C4-2B (cell line): Measurements from ENCODE around the gene ALDH18A1.
A peak's percentile ranks its signal among the peaks of the same experiment; 100 is the strongest.

Experiments
- H3K27ac ChIP-seq: fragments of 450-650 bp; 2 replicates; pipeline ENCODE4 v1.5.1; 2017
- ZFX ChIP-seq: fragments of 450-650 bp; IDR thresholded peaks from 2 replicates; pipeline ENCODE4 v1.6.1; 2017
- TF ChIP-seq, protein P1 (sequence below): fragments of 450-650 bp; conservative IDR thresholded peaks from 2 replicates; pipeline ENCODE4 v1.5.1; 2017; ENCODE audit warnings: mild to moderate bottlenecking

The ALDH18A1 gene

DNA sequence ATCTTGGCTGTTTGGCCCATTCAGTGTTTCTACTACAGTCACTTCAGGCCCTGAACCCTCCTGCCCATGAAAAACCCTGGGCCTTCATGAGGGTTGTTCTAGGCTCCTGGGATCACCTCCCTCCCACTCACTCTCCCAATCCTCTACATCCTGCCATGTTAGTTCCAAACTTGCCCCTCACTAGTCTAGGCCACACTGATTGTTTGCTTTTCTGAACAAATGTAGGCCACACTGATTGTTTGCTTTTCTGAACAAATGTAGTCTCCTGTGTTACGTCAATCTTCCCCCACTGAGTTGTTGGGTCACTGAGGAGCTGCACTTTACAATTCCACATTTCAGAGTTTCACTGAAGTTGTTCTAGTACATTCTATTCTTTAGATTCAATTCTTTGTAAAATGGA, 5.3 kb upstream of the ALDH18A1 start:
- TF ChIP-seq, protein P1, sequence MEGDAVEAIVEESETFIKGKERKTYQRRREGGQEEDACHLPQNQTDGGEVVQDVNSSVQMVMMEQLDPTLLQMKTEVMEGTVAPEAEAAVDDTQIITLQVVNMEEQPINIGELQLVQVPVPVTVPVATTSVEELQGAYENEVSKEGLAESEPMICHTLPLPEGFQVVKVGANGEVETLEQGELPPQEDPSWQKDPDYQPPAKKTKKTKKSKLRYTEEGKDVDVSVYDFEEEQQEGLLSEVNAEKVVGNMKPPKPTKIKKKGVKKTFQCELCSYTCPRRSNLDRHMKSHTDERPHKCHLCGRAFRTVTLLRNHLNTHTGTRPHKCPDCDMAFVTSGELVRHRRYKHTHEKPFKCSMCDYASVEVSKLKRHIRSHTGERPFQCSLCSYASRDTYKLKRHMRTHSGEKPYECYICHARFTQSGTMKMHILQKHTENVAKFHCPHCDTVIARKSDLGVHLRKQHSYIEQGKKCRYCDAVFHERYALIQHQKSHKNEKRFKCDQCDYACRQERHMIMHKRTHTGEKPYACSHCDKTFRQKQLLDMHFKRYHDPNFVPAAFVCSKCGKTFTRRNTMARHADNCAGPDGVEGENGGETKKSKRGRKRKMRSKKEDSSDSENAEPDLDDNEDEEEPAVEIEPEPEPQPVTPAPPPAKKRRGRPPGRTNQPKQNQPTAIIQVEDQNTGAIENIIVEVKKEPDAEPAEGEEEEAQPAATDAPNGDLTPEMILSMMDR = no peak
- TF ChIP-seq ZFX = no peak
- H3K27ac ChIP-seq = no peak overlapping the region

DNA sequence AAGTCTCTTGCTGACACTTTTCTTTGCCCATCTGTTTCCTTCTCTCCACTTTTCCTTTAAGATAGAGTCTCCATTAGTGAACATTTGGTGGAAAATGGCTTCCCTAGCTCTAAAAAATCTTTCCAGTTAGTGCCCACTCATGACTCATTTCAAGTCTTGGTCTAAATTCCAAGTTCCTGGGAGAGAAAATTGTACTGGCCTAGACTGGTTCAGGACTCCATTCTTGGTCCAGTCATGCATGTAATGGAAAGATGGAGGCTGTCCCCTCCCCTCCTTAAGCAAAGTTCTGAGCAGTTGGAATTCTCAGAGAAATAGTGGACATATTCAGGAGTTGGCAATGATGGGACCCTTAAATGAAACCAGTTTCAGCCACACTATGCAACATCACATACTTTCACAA, 3.8 kb upstream of the ALDH18A1 start:
- no peak overlapping the region for H3K27ac ChIP-seq
- TF ChIP-seq ZFX = no peak
- TF ChIP-seq, protein P1 = no peak

DNA sequence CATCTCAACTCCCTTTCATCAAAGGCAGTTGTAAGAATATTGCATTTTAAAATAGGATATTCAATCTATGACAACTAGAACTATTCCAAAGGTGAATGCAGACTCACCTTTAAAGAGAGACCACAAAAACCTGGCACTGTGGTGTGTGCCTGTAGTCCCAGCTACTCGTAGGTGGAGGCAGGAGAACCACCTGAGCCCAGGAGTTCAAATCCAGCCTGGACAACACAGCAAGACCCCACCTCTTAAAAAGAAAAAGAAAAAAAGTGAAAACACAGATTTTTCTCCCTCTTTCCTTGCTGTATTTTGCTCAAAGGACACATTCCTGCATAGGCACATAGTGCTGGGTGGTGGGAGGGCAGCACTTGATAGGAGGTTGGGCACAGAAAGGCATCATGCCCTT, 739 bp upstream of the ALDH18A1 start:
- TF ChIP-seq, protein P1 = no peak
- no peak for TF ChIP-seq ZFX
- H3K27ac ChIP-seq = peak overlapping the region; percentile 89

DNA sequence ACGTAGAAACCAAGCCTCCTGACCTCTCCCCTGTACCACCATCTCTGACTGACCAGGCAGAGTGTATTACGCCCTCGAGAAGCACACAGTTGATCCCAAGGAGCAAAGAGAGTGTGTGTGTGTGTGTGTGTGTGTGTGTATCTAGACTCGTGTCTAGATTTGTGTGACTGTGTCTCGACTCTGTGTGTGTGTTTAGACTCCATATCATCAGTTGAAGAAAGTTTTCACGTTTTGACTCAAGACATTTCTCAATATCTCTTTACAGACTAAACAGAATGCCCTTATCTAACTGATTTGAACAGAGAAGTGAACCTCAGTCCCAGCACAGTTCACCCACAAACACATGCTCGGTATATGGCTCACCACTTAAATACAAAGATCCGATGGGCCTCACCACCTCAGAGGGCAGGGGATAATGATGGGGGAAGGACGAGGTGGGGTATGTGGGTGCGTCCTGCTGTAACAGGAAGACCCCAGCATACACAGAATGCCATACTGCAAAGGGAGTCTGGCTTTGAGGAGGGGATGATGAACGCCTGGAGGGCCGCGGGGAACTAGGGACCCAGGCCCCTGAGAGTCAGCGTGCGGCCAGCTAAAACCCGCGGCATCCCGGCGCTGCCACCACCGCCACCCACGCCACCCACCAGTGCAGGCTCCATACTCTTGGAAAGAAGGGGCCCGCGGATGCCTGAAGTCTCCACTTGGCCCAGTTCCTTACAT, 780 bp downstream of the ALDH18A1 start:
- H3K27ac ChIP-seq = peak overlapping the region; percentile 89
- TF ChIP-seq, protein P1 = no peak
- no peak for TF ChIP-seq ZFX

DNA sequence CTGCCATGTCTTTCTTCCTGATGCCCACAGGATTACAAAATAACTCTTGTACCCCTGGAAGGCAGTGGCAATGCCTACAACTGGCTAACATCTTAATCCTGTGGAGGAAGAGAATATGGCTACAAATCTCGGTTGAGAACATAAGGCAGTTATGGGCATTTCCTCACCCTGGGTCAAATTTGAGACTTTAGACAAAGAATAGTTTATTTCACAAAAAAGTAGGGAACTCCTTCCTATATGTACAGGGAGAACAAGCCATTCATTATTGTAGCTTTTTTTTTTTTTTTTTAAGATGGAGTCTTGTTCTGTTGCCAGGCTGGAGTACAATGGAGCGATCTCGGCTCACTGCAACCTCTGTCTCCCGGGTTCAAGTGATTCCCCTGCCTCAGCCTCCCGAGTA, 2.6 kb downstream of the ALDH18A1 start:
- TF ChIP-seq, protein P1 = no peak
- TF ChIP-seq ZFX = no peak
- no peak overlapping the region for H3K27ac ChIP-seq

DNA sequence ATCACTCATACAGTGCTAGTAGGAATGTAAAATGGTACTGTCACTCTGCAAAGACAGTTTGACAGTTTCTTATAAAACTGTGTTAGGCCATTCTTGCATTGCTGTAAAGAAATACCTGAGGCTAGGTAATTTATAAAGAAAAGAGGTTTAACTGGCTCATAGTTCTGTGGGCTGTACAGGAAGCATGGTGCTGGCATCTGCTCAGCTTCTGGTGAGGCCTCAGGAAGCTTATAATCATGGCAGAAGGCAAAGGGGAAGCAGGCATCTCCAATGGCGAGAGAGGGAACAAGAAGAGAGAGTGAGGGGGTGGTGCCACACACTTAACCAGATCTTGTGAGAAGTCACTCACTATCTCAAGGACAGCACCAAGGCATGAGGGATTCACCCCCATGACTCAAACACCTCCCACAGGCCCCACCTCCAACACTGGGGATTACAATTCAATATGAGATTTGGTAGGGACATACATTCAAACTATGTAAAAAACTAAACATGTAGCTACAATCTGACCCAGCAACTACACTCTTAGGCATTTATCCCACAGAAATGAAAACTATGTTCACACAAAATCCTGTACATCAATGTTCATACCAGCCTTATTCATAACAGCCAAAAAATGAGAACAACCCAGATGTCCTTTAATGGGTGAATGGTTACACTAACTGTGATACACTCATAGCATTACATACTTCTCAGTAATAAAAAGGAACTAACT, 5.0 kb downstream of the ALDH18A1 start:
- H3K27ac ChIP-seq = no peak overlapping the region
- TF ChIP-seq, protein P1 = no peak
- TF ChIP-seq ZFX = no peak

DNA sequence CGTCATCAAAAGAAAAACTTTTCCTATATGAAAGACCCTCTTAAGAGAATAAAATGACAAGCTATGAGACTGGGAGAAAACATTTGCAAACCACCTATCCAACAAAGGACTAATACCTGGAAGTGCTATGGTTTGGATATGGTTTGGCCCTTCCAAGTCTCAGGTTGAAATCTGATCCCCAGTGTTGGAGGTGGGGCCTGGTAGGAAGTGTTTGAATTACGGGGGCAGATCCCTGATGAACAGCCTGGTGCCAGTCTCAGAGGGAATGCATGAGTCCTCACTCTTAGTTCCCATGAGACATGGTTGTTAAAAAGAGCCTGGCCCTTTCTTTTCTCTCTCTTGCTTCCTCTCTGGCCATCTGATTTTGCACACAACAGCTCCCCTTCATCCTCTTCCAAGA, 6.3 kb downstream of the ALDH18A1 start:
- no peak for TF ChIP-seq ZFX
- TF ChIP-seq, protein P1 = no peak
- no peak overlapping the region for H3K27ac ChIP-seq
